COLO668 (cell line): Measurements from ENCODE around the gene IDI1.
"Not testable (repeated sequence)": the region's sequence is repeated elsewhere in the genome, so short reads cannot be mapped to it uniquely, and the experiment has no call there.

Experiments
- DNase-seq: peaks from one replicate; lab custom pipeline; 2025; ENCODE audit not compliant: unreplicated experiment; lab: John Stamatoyannopoulos, UW

Gene IDI1

GRCh38 chr10:1064964-1065247 is 16.0 kb upstream of the IDI1 start:
- DNase-seq: no peak

GRCh38 chr10:1063232-1063865 is 14.4 kb upstream of the IDI1 start:
- no peak for DNase-seq

GRCh38 chr10:1061930-1062774 is 13.2 kb upstream of the IDI1 start:
- DNase-seq: no peak

GRCh38 chr10:1059902-1060301 is 11.0 kb upstream of the IDI1 start:
- no peak for DNase-seq

GRCh38 chr10:1058017-1058416 is 9.1 kb upstream of the IDI1 start:
- DNase-seq: no peak

GRCh38 chr10:1057106-1057657 is 8.3 kb upstream of the IDI1 start:
- DNase-seq: peak; percentile 5

- DNase-seq: peak; percentile 78
Observed at GRCh38 chr10:1056326-1057105, 7.6 kb upstream of the IDI1 start, which contains the start of gene WDR37. Gene WDR37 (plus strand): TSS chr10:1056385. CDS start chr10:1072156, 15,771 bp downstream.

- DNase-seq: no peak
Observed at GRCh38 chr10:1054684-1055083, 5.8 kb upstream of the IDI1 start.

GRCh38 chr10:1050554-1050953 is 1.6 kb upstream of the IDI1 start:
- peak; percentile 32 for DNase-seq

GRCh38 chr10:1050145-1050544 is 1.2 kb upstream of the IDI1 start:
- no peak for DNase-seq

- no peak for DNase-seq
Observed at GRCh38 chr10:1049425-1049958, 573 bp upstream of the IDI1 start.

- DNase-seq: peak; percentile 43
Observed at GRCh38 chr10:1048349-1048731, 579 bp downstream of the IDI1 start.

- peak; percentile 6 for DNase-seq
Observed at GRCh38 chr10:1047937-1048336, 982 bp downstream of the IDI1 start.

GRCh38 chr10:1045415-1045814 is 3.5 kb downstream of the IDI1 start:
- DNase-seq: no peak

GRCh38 chr10:1044964-1045363 is 4.0 kb downstream of the IDI1 start:
- DNase-seq: no peak

- no peak for DNase-seq
Observed at GRCh38 chr10:1044146-1044545, 4.8 kb downstream of the IDI1 start.

GRCh38 chr10:1043532-1043995 is 5.4 kb downstream of the IDI1 start:
- no peak for DNase-seq

- no peak for DNase-seq
Observed at GRCh38 chr10:1041514-1041913, 7.4 kb downstream of the IDI1 start.

- DNase-seq: no peak
Observed at GRCh38 chr10:1040133-1040532, 8.8 kb downstream of the IDI1 start.

GRCh38 chr10:1038769-1039168 is 10.2 kb downstream of the IDI1 start:
- DNase-seq: not testable (repeated sequence)

- DNase-seq: no peak
Observed at GRCh38 chr10:1037098-1037497, 11.8 kb downstream of the IDI1 start.
